HepG2 (cell line): ENCODE results near the gene NFX1. TPM values are rescaled to one million over a fixed set of nuclear protein-coding genes. Genes with fewer than 3 reads are reported as not detected.

Source experiments
- ATAC-seq: fragments of 200-7000 bp; cut with Tn5 transposase; 3 replicates; pipeline ENCODE4 v1.9.1; 2020; ENCODE audit warnings: mild to moderate bottlenecking, moderate library complexity
- BruUV-seq: library from RNA; stranded (reverse); fragments of 400-500 nt; replicated peaks from 2 replicates; lab custom pipeline; 2021; lab: Mats Ljungman, UMichigan
- CTCF ChIA-PET: fragments of 300-600 bp; formaldehyde crosslinking; extraction: SDS; loops from one replicate; lab custom pipeline; 2021; ENCODE audit warnings: low total read pairs, inconsistent platforms, low intra/inter-chr PET ratio; lab: Yijun Ruan, JAX
- POLR2A ChIA-PET: fragments of 350-600 bp; sonication (Branson Sonifier 250); formaldehyde crosslinking; loops from one replicate; lab custom pipeline; 2020; ENCODE audit warnings: antibody characterized with exemption, inconsistent platforms; lab: Yijun Ruan, JAX
- DNase-seq: peaks from one replicate; pipeline ENCODE4 v3.0.0-alpha.2; 2015; ENCODE audit warnings: low spot score
- FAIRE-seq: peaks from 3 replicates; lab custom pipeline; 2011; peaks lifted over from hg19 to GRCh38; lab: Jason Lieb, UNC
- H2AFZ ChIP-seq: one replicate; pipeline ENCODE4 v1.6.1; 2011; ENCODE audit warnings: low read length, inconsistent platforms
- H3K27ac ChIP-seq: fragments of 300-600 bp; 3 replicates; pipeline ENCODE4 v1.8.0; 2011; ENCODE audit warnings: mixed run types, mild to moderate bottlenecking, mixed read lengths, low read length, inconsistent platforms; ENCODE audit not compliant: insufficient read depth; ENCODE audit errors: extremely low read length
- H3K27me3 ChIP-seq, 2 experiments: fragments of 200-600 bp in 1 of 2; 2 replicates in 1 of 2; 3 replicates in 1 of 2; pipeline versions ENCODE4 v1.6.0 to v1.8.0; 2011; ENCODE audit warnings: low read length in 2 of 2, mild to moderate bottlenecking in 2 of 2, moderate library complexity in 2 of 2, inconsistent platforms in 1 of 2; ENCODE audit not compliant: insufficient read depth in 2 of 2, control insufficient read depth in 1 of 2
- H3K36me3 ChIP-seq, 2 experiments: fragments of 200-600 bp in 1 of 2; replicated peaks in 1 of 2; 2 replicates in 1 of 2; 3 replicates in 1 of 2; pipeline versions ENCODE4 v1.5.1 to v1.8.0; 2011; ENCODE audit warnings: low read length in 2 of 2, inconsistent platforms in 1 of 2; ENCODE audit not compliant: insufficient read depth in 2 of 2, control insufficient read depth in 1 of 2
- H3K4me1 ChIP-seq: 2 replicates; pipeline ENCODE4 v1.5.1; 2012; ENCODE audit warnings: low read length, inconsistent platforms; ENCODE audit not compliant: insufficient read depth
- H3K4me2 ChIP-seq: 2 replicates; pipeline ENCODE4 v1.6.0; 2011; ENCODE audit warnings: low read depth, low read length, inconsistent platforms
- H3K4me3 ChIP-seq, 3 experiments: fragments of 200-600 bp in 1 of 3; sonication (generic), shearing (Covaris generic) in 1 of 3; replicated peaks in 1 of 3; 2 replicates each; pipeline ENCODE4 v1.5.1; 2011 to 2016; ENCODE audit warnings: low read length in 3 of 3, inconsistent platforms in 2 of 3, low read depth in 2 of 3, mild to moderate bottlenecking in 2 of 3, control low read depth in 1 of 3, mixed read lengths in 1 of 3; ENCODE audit not compliant: insufficient read depth in 1 of 3
- H3K79me2 ChIP-seq: one replicate; pipeline ENCODE4 v1.6.1; 2011; ENCODE audit warnings: low read length, inconsistent platforms; ENCODE audit not compliant: insufficient read depth
- H3K9ac ChIP-seq: 2 replicates; pipeline ENCODE4 v1.6.0; 2011; ENCODE audit warnings: mild to moderate bottlenecking, low read depth, low read length, inconsistent platforms; ENCODE audit not compliant: insufficient read depth
- H3K9me3 ChIP-seq: 2 replicates; pipeline ENCODE4 v1.5.1; 2012; ENCODE audit warnings: mild to moderate bottlenecking, low read length
- H4K20me1 ChIP-seq: 2 replicates; pipeline ENCODE4 v1.6.0; 2011; ENCODE audit warnings: inconsistent platforms, mild to moderate bottlenecking, low read length, moderate library complexity; ENCODE audit not compliant: insufficient read depth
- ARNT2 ChIP-seq: sonication (generic); formaldehyde crosslinking; IDR thresholded peaks from 2 replicates; pipeline ENCODE4 v1.8.0; 2022; ENCODE audit warnings: mild to moderate bottlenecking, low read depth, missing genetic modification reagents, moderate library complexity
- ATM ChIP-seq: fragments of 450-650 bp; IDR thresholded peaks from 2 replicates; pipeline ENCODE4 v1.7.1; 2017; ENCODE audit warnings: mild to moderate bottlenecking, borderline replicate concordance
- E2F2 ChIP-seq: sonication (generic); formaldehyde crosslinking; IDR thresholded peaks from 2 replicates; pipeline ENCODE4 v1.4.0; 2020; ENCODE audit warnings: missing genetic modification reagents, borderline replicate concordance
- MED8 ChIP-seq: sonication (generic); formaldehyde crosslinking; IDR thresholded peaks from 2 replicates; pipeline ENCODE4 v1.8.1; 2023; ENCODE audit warnings: mild to moderate bottlenecking, missing genetic modification reagents; ENCODE audit not compliant: insufficient replicate concordance
- MEIS2 ChIP-seq: sonication (generic); formaldehyde crosslinking; IDR thresholded peaks from 2 replicates; pipeline ENCODE4 v1.9.0; 2021; ENCODE audit warnings: mild to moderate bottlenecking, missing genetic modification reagents
- MYC ChIP-seq: sonication (generic); formaldehyde crosslinking; IDR thresholded peaks from 2 replicates; pipeline ENCODE4 v1.9.0; 2021; ENCODE audit warnings: missing genetic modification reagents, borderline replicate concordance
- NAIF1 ChIP-seq: sonication (generic); formaldehyde crosslinking; IDR thresholded peaks from 2 replicates; pipeline ENCODE4 v1.5.0; 2020; ENCODE audit warnings: mild to moderate bottlenecking, missing genetic modification reagents, borderline replicate concordance
- NFKB2 ChIP-seq: sonication (generic); formaldehyde crosslinking; IDR thresholded peaks from 2 replicates; pipeline ENCODE4 v1.4.0; 2020; ENCODE audit warnings: missing genetic modification reagents, borderline replicate concordance
- NR2F1 ChIP-seq, 2 experiments: fragments of 450-650 bp in 1 of 2; formaldehyde crosslinking in 1 of 2; IDR thresholded peaks; 2 replicates each; pipeline versions ENCODE4 v1.5.0 to v1.6.1; 2016 to 2020; ENCODE audit warnings: mild to moderate bottlenecking in 1 of 2, missing compliant biosample characterization in 1 of 2, missing genetic modification reagents in 1 of 2, moderate library complexity in 1 of 2
- PPARG ChIP-seq: conservative IDR thresholded peaks from 2 replicates; pipeline ENCODE4 v1.6.1; 2016; ENCODE audit warnings: missing biosample characterization, missing genetic modification reagents
- RFX3 ChIP-seq: IDR thresholded peaks from 2 replicates; pipeline ENCODE4 v1.6.1; 2016; ENCODE audit warnings: missing biosample characterization, missing genetic modification reagents
- RXRA ChIP-seq: sonication (generic); formaldehyde crosslinking; IDR thresholded peaks from 2 replicates; pipeline ENCODE4 v1.5.1; 2020; ENCODE audit warnings: missing genetic modification reagents
- TEAD3 ChIP-seq: optimal IDR thresholded peaks from 2 replicates; pipeline ENCODE3; 2016; ENCODE audit warnings: borderline replicate concordance
- TEF ChIP-seq: sonication (generic); formaldehyde crosslinking; IDR thresholded peaks from 2 replicates; pipeline ENCODE4 v1.5.0; 2020; ENCODE audit warnings: missing genetic modification reagents
- TOPORS ChIP-seq: sonication (generic); formaldehyde crosslinking; IDR thresholded peaks from 2 replicates; pipeline ENCODE4 v1.8.0; 2023; ENCODE audit warnings: mild to moderate bottlenecking, missing genetic modification reagents
- ZNF503 ChIP-seq: sonication (generic); formaldehyde crosslinking; IDR thresholded peaks from 2 replicates; pipeline ENCODE4 v1.4.0; 2020; ENCODE audit warnings: missing genetic modification reagents
- ZNF598 ChIP-seq: sonication (generic); formaldehyde crosslinking; IDR thresholded peaks from 2 replicates; pipeline ENCODE4 v1.5.1; 2020; ENCODE audit warnings: mild to moderate bottlenecking, missing genetic modification reagents, borderline replicate concordance
- ZNF761 ChIP-seq: sonication (generic); formaldehyde crosslinking; conservative IDR thresholded peaks from 2 replicates; pipeline ENCODE4 v1.4.0; 2020; ENCODE audit warnings: mild to moderate bottlenecking, missing genetic modification reagents
- ZNF768 ChIP-seq: sonication (generic); formaldehyde crosslinking; IDR thresholded peaks from 2 replicates; pipeline ENCODE4 v1.4.0; 2020; ENCODE audit warnings: missing genetic modification reagents
- WGBS: methylation state at CpG from one replicate; pipeline ENCODE4 v1.1.6; 2017; ENCODE audit warnings: low lambda C conversion rate; 5-methylcytosine and 5-hydroxymethylcytosine counted together
- in situ Hi-C: cut with HindIII; loops from 2 replicates; pipeline ENCODE4 v1.10.0; 2017; ENCODE audit warnings: low pct_unique_long_range_greater_than_20kb; ENCODE audit not compliant: extremely low pct_ligation_motif_present
- intact Hi-C: fragments of 100-400 bp; cut with micrococcal nuclease; formaldehyde crosslinking; loops from one replicate; pipeline ENCODE4 v1.10.0; 2022; ENCODE audit not compliant: unreplicated experiment
- polyA plus RNA-seq, 8 experiments: library from polyadenylated mRNA; depleted of rRNA in 3 of 8; stranded (reverse) in 7 of 8; unstranded in 1 of 8; fragments of >200 nt; fragmentation: Illumina TruSeq in 4 of 8; extraction: Trizol in 4 of 8; gene quantifications; 2 replicates each; pipeline versions ENCODE4 v1.2.1 to v1.2.3, GENCODE V29; 2011 to 2016; ENCODE audit warnings: low read depth in 4 of 8, missing spikeins in 1 of 8, mixed read lengths in 1 of 8; ENCODE audit not compliant: insufficient read depth in 1 of 8
- total RNA-seq, 5 experiments: library from RNA; depleted of rRNA; stranded (reverse); fragments of >200 nt; fragmentation: Illumina TruSeq; extraction: Trizol; gene quantifications; 2 replicates each; pipeline ENCODE4 v1.2.3, GENCODE V29; 2016; ENCODE audit warnings: low read depth in 1 of 5

The NFX1 gene
- total and polyA plus RNA-seq, 2 of the 13 experiments (the other 11 are each of a cell fraction or from before 2014, with no cell fraction given): 23.9 to 27.5 TPM

- 0% methylated on average over 9 of the region's 9 CpGs for WGBS
- H4K20me1 ChIP-seq: no peaks in the 10 kb centered on the region
- no peaks in the 10 kb centered on the region for H3K9me3 ChIP-seq
- H3K4me1 ChIP-seq: peaks cover 59% of the 10 kb centered on the region
- H3K4me3 ChIP-seq: peak overlapping the region in 1 of 3 experiments; percentile 42; a peak in 1 of 6 replicates
- FAIRE-seq: peak; percentile 99
- intact Hi-C loops: loop anchor here (2.0 to 5.0 kb wide), 2 partner anchors 37 to 52 kb away; no protein-coding TSS in a partner anchor
- H3K79me2 ChIP-seq: no peaks in the 10 kb centered on the region
- peak overlapping the region; percentile 51 for H3K4me2 ChIP-seq
- ChIA-PET CTCF (interaction anchor here (1.7 to 1.8 kb wide), 2 partner anchors 12 to 41 kb away, joined by 5 to 12 read pairs; no protein-coding TSS in a partner anchor), POLR2A (interaction anchor here (0.8 to 3.0 kb wide), 15 partner anchors 8 to 151 kb away, joined by 3 to 18 read pairs (median 6); partner anchors contain the start of genes AQP3, BAG1, CHMP5 and NFX1)
- no peak overlapping the region for H3K27ac ChIP-seq
- H3K27me3 ChIP-seq: peaks cover 3 to 62% of the 10 kb centered on the region in 2 experiments; a peak in 4 of 5 replicates
- ATAC-seq: peak; percentile 95
- peak; percentile 99 for DNase-seq
- no peak overlapping the region for H2AFZ ChIP-seq
- no peaks in the 10 kb centered on the region for H3K36me3 ChIP-seq
- H3K9ac ChIP-seq: no peak overlapping the region
- in situ Hi-C loops: no loop called here
- BruUV-seq: no TSS peak
- TF ChIP-seq E2F2 (CRISPR knock-in tag): 0 out of 2 replicates have a peak, but pooled peaks have one; percentile 59
- TF ChIP-seq RFX3 (CRISPR knock-in tag): no peak; the same call in 1 of the 2 replicates
- peak; percentile 84 for TF ChIP-seq ARNT2 (CRISPR knock-in tag)
- no peak; the same call in 1 of the 2 replicates for TF ChIP-seq ZNF598
- TF ChIP-seq NAIF1 (CRISPR knock-in tag): peak; percentile 88
- TF ChIP-seq MEIS2 (CRISPR knock-in tag): peak; percentile 93; the same call in 1 of the 2 replicates
- no peak for TF ChIP-seq ATM
- TF ChIP-seq TEAD3 (CRISPR knock-in tag): peak; percentile 91
- TF ChIP-seq RXRA: peak; percentile 98
- peak; percentile 84; the same call in 1 of the 2 replicates for TF ChIP-seq MYC
- TF ChIP-seq ZNF768 (CRISPR knock-in tag): peak; percentile 97
- TF ChIP-seq NFKB2 (CRISPR knock-in tag): peak; percentile 82; the same call in 1 of the 2 replicates
- TF ChIP-seq TEF (CRISPR knock-in tag): no peak
- peak; percentile 61 to 89; a peak in 3 of 4 replicates for TF ChIP-seq NR2F1 (CRISPR knock-in tag; IDR thresholded peaks at IDR 0.05)
- TF ChIP-seq MED8 (CRISPR knock-in tag): peak; percentile 85
- TF ChIP-seq ZNF503 (CRISPR knock-in tag): peak; percentile 100
- TF ChIP-seq ZNF761 (CRISPR knock-in tag): peak; percentile 66; the same call in 1 of the 2 replicates
- peak; percentile 43; the same call in 1 of the 2 replicates for TF ChIP-seq TOPORS (CRISPR knock-in tag)
- TF ChIP-seq PPARG (CRISPR knock-in tag): peak; percentile 89
These were observed 125.3 kb downstream of the NFX1 start for GRCh38 chr9:33415501-33416038.
